ENCODE measurements around the gene METTL25.
A peak's percentile ranks its signal among the peaks of the same experiment; 100 is the strongest.

Gene METTL25

DNA sequence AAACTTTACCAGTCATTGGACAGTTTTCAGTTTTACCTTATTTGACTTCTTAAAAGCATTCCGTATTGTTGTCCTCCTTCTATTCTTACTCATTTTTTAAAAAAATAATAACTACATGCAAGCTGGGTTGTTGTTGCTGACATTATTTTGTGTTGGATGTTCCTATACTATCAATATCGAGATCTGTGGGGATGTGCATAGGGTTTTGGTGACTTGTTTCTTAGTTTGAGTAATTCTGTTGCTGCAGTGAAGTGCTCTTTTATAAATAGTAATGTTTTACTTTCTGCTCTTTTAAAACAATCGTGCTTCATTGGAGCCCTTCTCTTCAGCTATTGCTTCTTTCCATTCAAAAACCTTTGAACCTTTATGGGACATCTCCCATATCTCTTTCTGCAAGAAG, 79.4 kb downstream of the METTL25 start:
- no peak for DNase-seq (ENCODE audit: low read depth)
- H3K4me3 ChIP-seq (replicated peaks; ENCODE audit: low read depth, low read length) = no peak overlapping the region
- TF ChIP-seq, protein P1, sequence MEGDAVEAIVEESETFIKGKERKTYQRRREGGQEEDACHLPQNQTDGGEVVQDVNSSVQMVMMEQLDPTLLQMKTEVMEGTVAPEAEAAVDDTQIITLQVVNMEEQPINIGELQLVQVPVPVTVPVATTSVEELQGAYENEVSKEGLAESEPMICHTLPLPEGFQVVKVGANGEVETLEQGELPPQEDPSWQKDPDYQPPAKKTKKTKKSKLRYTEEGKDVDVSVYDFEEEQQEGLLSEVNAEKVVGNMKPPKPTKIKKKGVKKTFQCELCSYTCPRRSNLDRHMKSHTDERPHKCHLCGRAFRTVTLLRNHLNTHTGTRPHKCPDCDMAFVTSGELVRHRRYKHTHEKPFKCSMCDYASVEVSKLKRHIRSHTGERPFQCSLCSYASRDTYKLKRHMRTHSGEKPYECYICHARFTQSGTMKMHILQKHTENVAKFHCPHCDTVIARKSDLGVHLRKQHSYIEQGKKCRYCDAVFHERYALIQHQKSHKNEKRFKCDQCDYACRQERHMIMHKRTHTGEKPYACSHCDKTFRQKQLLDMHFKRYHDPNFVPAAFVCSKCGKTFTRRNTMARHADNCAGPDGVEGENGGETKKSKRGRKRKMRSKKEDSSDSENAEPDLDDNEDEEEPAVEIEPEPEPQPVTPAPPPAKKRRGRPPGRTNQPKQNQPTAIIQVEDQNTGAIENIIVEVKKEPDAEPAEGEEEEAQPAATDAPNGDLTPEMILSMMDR (IDR thresholded peaks at IDR 0.05; ENCODE audit: low read length, missing control alignments) = no peak

DNA sequence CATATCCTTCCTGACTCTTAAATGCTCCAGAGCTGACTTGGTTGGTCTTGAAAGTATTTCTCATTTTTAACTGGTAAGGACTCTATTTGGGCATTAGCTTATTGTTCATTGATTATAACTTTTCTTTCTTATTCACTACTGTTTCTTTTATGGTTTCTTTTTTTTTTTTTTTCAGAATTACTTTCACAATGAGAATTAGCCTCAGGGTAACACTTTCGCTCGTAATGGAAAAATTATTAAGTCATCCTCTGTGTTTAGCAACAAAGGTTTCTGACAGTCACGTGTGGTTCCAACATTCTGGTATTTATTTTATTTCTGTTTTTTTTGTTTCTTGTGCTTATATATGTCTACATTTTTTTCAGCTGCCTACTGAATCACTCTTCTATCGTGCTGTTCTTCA, 80.0 kb downstream of the METTL25 start:
- no peak for DNase-seq (ENCODE audit: low read depth)
- TF ChIP-seq, protein P1 (IDR thresholded peaks at IDR 0.05; ENCODE audit: low read length, missing control alignments) = no peak
- no peak overlapping the region for H3K4me3 ChIP-seq (replicated peaks; ENCODE audit: low read depth, low read length)

DNA sequence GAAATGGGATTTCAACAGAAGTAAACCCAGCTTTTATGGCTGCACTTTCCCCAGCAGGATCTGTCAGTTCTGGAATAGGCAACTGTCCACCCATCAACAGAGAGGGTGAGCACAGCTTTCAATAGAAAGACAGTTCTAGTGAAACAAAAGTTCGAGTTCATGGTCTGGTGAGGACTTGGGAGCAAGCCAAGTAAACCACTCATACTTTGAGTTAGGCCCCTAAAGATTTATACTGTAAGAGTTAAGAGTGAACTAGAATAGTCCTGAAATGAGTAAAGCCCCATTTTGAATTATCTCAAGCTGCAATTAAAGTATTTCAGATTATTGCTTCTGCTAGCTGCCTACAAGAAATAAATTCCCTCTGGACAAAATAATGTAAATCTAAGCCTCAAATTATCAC, 82.6 kb downstream of the METTL25 start:
- no peak overlapping the region for H3K4me3 ChIP-seq (replicated peaks; ENCODE audit: low read depth, low read length)
- TF ChIP-seq, protein P1 (IDR thresholded peaks at IDR 0.05; ENCODE audit: low read length, missing control alignments) = no peak

DNA sequence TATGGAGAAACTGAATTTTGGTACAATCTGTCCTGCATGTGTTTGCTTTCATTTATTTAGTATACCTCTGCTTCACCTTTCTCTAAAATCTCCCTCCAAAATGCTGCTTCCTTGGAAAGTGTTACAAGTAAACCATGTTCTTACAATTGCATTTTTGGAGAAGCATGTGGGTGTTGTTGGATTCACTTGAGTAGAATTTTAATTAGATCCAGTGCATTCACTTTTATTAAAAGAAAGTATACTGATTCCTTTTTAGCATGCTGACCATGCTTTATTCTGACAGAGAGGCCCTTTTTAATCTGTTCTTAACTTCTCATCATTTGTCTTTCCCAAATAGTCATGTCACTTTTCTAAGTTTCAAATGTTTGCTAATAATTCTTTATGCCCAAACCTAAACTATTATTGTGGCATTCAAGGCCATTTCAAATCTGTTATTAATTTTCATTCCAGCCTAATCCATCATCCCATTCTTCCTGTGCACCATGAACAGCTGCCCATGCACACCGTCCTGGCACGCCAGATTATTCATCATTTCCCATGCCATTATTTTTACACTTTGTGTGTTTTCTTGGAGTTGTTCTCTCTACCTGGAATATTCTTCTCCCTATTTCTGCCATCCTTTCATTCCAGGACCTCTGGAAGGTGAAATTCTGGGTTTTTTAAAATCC, 90.7 kb downstream of the METTL25 start:
- H3K4me3 ChIP-seq (replicated peaks; ENCODE audit: low read depth, low read length) = no peak overlapping the region
- DNase-seq (ENCODE audit: low read depth) = no peak
- TF ChIP-seq, protein P1 (IDR thresholded peaks at IDR 0.05; ENCODE audit: low read length, missing control alignments) = no peak

More for the DNA sequence above, 82.6 kb downstream of the METTL25 start:
- DNase-seq (ENCODE audit: low read depth) = no peak

DNA sequence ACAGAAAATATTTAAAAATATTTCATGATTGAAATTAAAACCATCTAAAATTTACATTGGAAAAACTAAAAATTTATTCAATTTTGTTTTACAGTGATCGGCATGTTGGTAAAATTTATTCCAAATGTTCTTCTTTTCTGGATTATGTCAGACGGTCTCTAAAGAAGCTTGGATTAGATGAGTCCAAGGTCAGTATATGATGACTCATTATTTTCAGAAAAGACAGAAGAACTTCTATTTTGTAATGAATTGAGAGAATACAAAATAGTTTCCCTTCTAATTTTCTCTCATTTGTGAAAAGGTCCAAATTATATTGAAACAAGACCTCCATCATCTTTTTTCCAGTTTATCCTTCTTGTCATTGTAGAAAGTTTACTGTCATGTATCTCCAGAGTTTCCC, 98.3 kb downstream of the METTL25 start:
- DNase-seq (ENCODE audit: low read depth) = no peak
- no peak overlapping the region for H3K4me3 ChIP-seq (replicated peaks; ENCODE audit: low read depth, low read length)
- TF ChIP-seq, protein P1 (IDR thresholded peaks at IDR 0.05; ENCODE audit: low read length, missing control alignments) = no peak

DNA sequence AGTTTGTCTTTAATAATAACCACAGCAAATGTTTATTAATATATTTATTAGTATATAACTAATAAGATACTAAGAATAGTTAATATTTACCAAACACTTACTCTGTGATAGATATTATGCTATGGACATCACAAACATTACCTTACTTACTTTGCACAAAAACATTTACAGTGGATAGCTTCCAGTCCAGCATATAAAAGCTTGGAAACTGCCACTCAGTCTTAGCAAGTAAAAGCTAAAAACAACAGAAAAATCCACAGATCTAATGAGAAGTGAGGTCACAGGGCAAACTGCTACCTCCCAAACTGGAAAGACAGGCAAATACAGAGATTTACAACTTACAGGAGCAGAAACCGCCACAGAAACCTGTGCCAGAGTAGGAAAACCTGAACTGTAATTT, 99.8 kb downstream of the METTL25 start:
- no peak for DNase-seq (ENCODE audit: low read depth)
- H3K4me3 ChIP-seq (replicated peaks; ENCODE audit: low read depth, low read length) = no peak overlapping the region
- TF ChIP-seq, protein P1 (IDR thresholded peaks at IDR 0.05; ENCODE audit: low read length, missing control alignments) = no peak

DNA sequence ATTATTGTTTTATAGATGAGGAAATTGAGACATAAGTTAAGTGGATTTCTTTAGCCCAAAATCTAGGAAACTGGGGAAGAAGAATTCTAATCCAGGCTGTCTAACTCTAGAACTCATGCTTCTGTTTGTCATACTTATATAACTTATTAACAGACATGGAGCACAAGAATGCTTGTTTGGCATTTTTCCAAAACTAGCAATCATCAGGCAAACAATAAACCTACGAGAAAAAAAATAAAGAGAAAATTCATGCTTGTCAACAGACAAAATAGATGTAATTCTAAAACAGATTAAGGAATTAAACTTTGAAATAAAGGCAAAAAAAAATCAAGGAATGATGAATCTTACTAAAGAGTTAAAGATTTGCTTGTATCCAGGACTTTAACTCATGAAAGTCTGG, 103.1 kb downstream of the METTL25 start:
- DNase-seq (ENCODE audit: low read depth) = peak; percentile 38
- H3K4me3 ChIP-seq (replicated peaks; ENCODE audit: low read depth, low read length) = no peak overlapping the region
- TF ChIP-seq, protein P1 (IDR thresholded peaks at IDR 0.05; ENCODE audit: low read length, missing control alignments) = no peak
